ENCODE measurements around the gene JAKMIP2. TPM values are rescaled to one million over a fixed set of nuclear protein-coding genes. Genes with fewer than 3 reads are reported as not detected.

The JAKMIP2 gene
- total and polyA plus RNA-seq, 4 donors, result 0.93 to 3.8 (median 2.1) TPM

GRCh38 chr5:147688656-147689356 lies 93.7 kb downstream of the JAKMIP2 start:
- H3K4me1 ChIP-seq (ENCODE audit: control insufficient read depth in 5 of 5, insufficient read depth in 5 of 5, low read length in 5 of 5), result peaks cover 0 to 36% (median 6%) of the 10 kb centered on the region in 5 donors
- H3K36me3 ChIP-seq (ENCODE audit: control insufficient read depth in 4 of 4, insufficient read depth in 4 of 4, low read length in 4 of 4), result no peaks in the 10 kb centered on the region
- TF ChIP-seq CTCF (IDR thresholded peaks at IDR 0.05; ENCODE audit: control extremely low read depth, extremely low read depth), result no peak
- no peak overlapping the region for H3K27ac ChIP-seq (ENCODE audit: low read depth in 1 of 2, low read length in 1 of 2)
- H3K9me3 ChIP-seq (ENCODE audit: control insufficient read depth in 4 of 4, insufficient read depth in 3 of 4, low read length in 3 of 4), result no peaks in the 10 kb centered on the region
- H3K9ac ChIP-seq (ENCODE audit: insufficient read depth in 1 of 2, low read length in 2 of 2), result no peak overlapping the region
- DNase-seq, result peak; percentile 88 to 94 (median 93)
- no peak overlapping the region for H3K4me3 ChIP-seq
- ATAC-seq (ENCODE audit: insufficient read depth, low FRiP score), result no peak
- H3K27me3 ChIP-seq (ENCODE audit: control insufficient read depth in 3 of 3, insufficient read depth in 3 of 3, low read length in 2 of 3), result no peaks in the 10 kb centered on the region
- WGBS, 2 donors, result 48 to 77% methylated on average over 8 of the region's 8 CpGs

GRCh38 chr5:147687118-147687517 lies 95.4 kb downstream of the JAKMIP2 start:
- no peaks in the 10 kb centered on the region for H3K27me3 ChIP-seq (ENCODE audit: control insufficient read depth in 3 of 3, insufficient read depth in 3 of 3, low read length in 2 of 3)
- WGBS, 2 donors, result 67 to 84% methylated on average over 2 of the region's 2 CpGs
- peaks cover 0 to 25% (median 6%) of the 10 kb centered on the region in 5 donors for H3K4me1 ChIP-seq (ENCODE audit: control insufficient read depth in 5 of 5, insufficient read depth in 5 of 5, low read length in 5 of 5)
- DNase-seq, result no peak
- H3K9me3 ChIP-seq (ENCODE audit: control insufficient read depth in 4 of 4, insufficient read depth in 3 of 4, low read length in 3 of 4), result no peaks in the 10 kb centered on the region
- H3K9ac ChIP-seq (ENCODE audit: insufficient read depth in 1 of 2, low read length in 2 of 2), result no peak overlapping the region
- H3K36me3 ChIP-seq (ENCODE audit: control insufficient read depth in 4 of 4, insufficient read depth in 4 of 4, low read length in 4 of 4), result no peaks in the 10 kb centered on the region
- ATAC-seq (ENCODE audit: insufficient read depth, low FRiP score), result no peak
- no peak overlapping the region for H3K27ac ChIP-seq (ENCODE audit: low read depth in 1 of 2, low read length in 1 of 2)
- TF ChIP-seq CTCF (IDR thresholded peaks at IDR 0.05; ENCODE audit: control extremely low read depth, extremely low read depth), result no peak
- no peak overlapping the region for H3K4me3 ChIP-seq

GRCh38 chr5:147686421-147686820 lies 96.1 kb downstream of the JAKMIP2 start:
- DNase-seq (no peak), ATAC-seq (ENCODE audit: insufficient read depth, low FRiP score) (no peak)
- Histone ChIP-seq H3K36me3 (ENCODE audit: control insufficient read depth in 4 of 4, insufficient read depth in 4 of 4, low read length in 4 of 4) (no peaks in the 10 kb centered on the region), H3K4me3 (no peak overlapping the region), H3K4me1 (ENCODE audit: control insufficient read depth in 5 of 5, insufficient read depth in 5 of 5, low read length in 5 of 5) (peaks cover 0 to 24% (median 6%) of the 10 kb centered on the region in 5 donors), H3K9ac (ENCODE audit: insufficient read depth in 1 of 2, low read length in 2 of 2) (no peak overlapping the region), H3K27me3 (ENCODE audit: control insufficient read depth in 3 of 3, insufficient read depth in 3 of 3, low read length in 2 of 3) (no peaks in the 10 kb centered on the region), H3K27ac (ENCODE audit: low read depth in 1 of 2, low read length in 1 of 2) (no peak overlapping the region), H3K9me3 (ENCODE audit: control insufficient read depth in 4 of 4, insufficient read depth in 3 of 4, low read length in 3 of 4) (no peaks in the 10 kb centered on the region)
- TF ChIP-seq CTCF (IDR thresholded peaks at IDR 0.05; ENCODE audit: control extremely low read depth, extremely low read depth), result no peak
- WGBS, 2 donors, result 88 to 94% methylated on average over 2 of the region's 2 CpGs

Measured in lung (tissue), 12 donors.